Prostate gland (tissue), 2 donors: ENCODE measurements around the gene BARX2.

Experiments used
- POLR2A ChIP-seq: fragments of 450-650 bp; IDR thresholded peaks from one replicate; pipeline ENCODE4 v1.6.1; 2016; ENCODE audit warnings: antibody characterized with exemption, mild to moderate bottlenecking
- POLR2AphosphoS5 ChIP-seq: sonication (generic); formaldehyde crosslinking; IDR thresholded peaks from one replicate; pipeline ENCODE4 v1.6.1; 2017; ENCODE audit warnings: antibody characterized with exemption
- TF ChIP-seq, protein P1 (sequence below), 4 experiments: fragments of 200-600 bp in 2 of 4; fragments of 450-650 bp in 2 of 4; sonication (generic) in 2 of 4; IDR thresholded peaks; 1 replicate in 3 of 4; 2 replicates in 1 of 4; pipeline ENCODE4 v1.5.1; 2016 to 2019; ENCODE audit warnings: antibody characterized with exemption in 4 of 4, mild to moderate bottlenecking in 2 of 4, moderate library complexity in 2 of 4

DNA sequence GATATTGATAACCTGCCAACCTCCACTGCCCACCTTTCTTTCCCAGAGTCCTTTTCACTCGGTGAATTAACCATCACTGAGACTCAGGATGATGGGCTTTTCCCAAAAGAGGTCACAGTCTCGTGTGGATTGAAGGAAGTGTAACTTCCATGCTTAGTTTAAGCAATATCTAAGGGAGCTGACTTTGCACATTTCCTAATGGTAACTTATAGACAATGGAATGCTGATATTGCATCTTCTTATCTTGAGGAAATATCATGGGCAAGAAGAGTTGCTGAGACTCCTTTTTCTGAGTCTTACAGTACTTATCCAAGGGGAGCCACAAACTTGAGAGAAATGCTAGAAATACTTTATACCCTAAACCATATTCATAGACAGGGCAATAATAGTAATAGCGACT lies 8.8 kb downstream of the BARX2 start:
- TF ChIP-seq, protein P1, sequence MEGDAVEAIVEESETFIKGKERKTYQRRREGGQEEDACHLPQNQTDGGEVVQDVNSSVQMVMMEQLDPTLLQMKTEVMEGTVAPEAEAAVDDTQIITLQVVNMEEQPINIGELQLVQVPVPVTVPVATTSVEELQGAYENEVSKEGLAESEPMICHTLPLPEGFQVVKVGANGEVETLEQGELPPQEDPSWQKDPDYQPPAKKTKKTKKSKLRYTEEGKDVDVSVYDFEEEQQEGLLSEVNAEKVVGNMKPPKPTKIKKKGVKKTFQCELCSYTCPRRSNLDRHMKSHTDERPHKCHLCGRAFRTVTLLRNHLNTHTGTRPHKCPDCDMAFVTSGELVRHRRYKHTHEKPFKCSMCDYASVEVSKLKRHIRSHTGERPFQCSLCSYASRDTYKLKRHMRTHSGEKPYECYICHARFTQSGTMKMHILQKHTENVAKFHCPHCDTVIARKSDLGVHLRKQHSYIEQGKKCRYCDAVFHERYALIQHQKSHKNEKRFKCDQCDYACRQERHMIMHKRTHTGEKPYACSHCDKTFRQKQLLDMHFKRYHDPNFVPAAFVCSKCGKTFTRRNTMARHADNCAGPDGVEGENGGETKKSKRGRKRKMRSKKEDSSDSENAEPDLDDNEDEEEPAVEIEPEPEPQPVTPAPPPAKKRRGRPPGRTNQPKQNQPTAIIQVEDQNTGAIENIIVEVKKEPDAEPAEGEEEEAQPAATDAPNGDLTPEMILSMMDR (IDR thresholded peaks at IDR 0.05): no peak
- TF ChIP-seq POLR2A (no peak), POLR2AphosphoS5 (no peak)
